Measurements from ENCODE around the gene TAPBP. TPM values are rescaled to one million over a fixed set of nuclear protein-coding genes. Genes with fewer than 3 reads are reported as not detected.

The TAPBP gene
- total RNA-seq, 1 donor from 2014 or later = 415 TPM

DNA sequence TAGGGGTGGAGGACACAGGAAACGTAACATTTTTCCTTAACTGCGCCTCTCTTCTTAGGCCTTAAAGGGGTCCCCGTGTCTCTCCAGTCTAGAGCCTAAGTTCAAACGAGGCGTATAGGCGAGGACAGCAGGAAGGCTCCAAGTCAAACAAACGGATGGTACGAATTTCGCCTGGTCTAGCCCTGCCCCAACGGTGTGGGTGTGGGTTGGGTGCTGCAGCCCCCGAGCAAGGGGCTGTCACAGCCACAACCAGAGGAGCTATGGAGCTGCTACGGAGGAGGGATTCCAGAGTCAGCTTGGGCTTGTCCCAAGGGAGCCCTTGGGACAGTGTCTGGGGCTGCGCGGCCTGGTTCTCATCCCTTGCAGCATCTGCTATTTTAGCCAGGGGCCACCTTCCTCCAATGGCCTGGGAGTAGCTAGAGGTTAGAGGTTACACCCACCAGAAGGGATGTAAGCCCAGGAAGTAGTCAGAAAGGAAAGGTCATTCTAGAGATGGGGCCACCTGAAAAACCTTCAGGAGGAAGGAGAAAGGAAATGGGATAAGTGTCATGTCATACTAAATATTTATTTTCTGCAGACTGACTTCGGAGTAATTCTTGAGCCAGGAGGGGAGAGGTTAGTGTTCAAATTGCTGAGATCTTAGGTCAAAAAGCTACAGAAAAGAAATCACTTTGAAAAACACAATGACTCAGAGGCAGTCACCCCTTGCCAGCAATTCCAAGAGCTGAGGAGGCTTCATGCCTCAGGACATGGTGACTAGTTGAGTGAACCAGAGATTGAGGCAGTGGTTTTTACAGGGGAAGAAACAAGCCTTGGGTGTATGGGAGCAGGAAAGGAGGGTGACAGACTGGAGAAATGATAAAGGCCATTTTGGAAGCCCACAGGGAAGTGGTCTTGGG lies 63.9 kb downstream of the TAPBP start:
- no peak for DNase-seq (ENCODE audit: extremely low read depth, low read depth, low spot score)

Other genes starting within 250 kb of the TAPBP start
- 7.3 and 12.8 TPM in 2 replicates for gene HLA-DPA1, start 240.4 kb downstream of the TAPBP start, total RNA-seq
- gene HLA-DPB1, start 238.1 kb downstream of the TAPBP start, total RNA-seq = 2.4 and 8.0 TPM in 2 replicates
- under 0.01 and 0.53 TPM in 2 replicates for gene COL11A2, start 121.6 kb downstream of the TAPBP start, total RNA-seq
- 24.6 and 25.2 TPM in 2 replicates for gene RXRB, start 113.4 kb downstream of the TAPBP start, total RNA-seq
- 124 and 143 TPM in 2 replicates for gene SLC39A7, start 113.2 kb downstream of the TAPBP start, total RNA-seq
- gene HSD17B8, start 109.4 kb downstream of the TAPBP start, total RNA-seq = 4.0 and 8.0 TPM in 2 replicates
- gene RING1, start 105.6 kb downstream of the TAPBP start, total RNA-seq = 9.6 and 15.2 TPM in 2 replicates
- gene VPS52, start 42.2 kb downstream of the TAPBP start, total RNA-seq = 29.6 and 34.5 TPM in 2 replicates
- 2,187 and 4,134 TPM in 2 replicates for gene RPS18, start 42.0 kb downstream of the TAPBP start, total RNA-seq
- 4.5 and 6.8 TPM in 2 replicates for gene B3GALT4, start 37.0 kb downstream of the TAPBP start, total RNA-seq
- 63.4 and 91.0 TPM in 2 replicates for gene WDR46, start 24.8 kb downstream of the TAPBP start, total RNA-seq
- 34.1 and 40.8 TPM in 2 replicates for gene PFDN6, start 24.5 kb downstream of the TAPBP start, total RNA-seq
- 51.6 and 65.5 TPM in 2 replicates for gene RGL2, start 15.1 kb downstream of the TAPBP start, total RNA-seq
- 11.0 and 12.4 TPM in 2 replicates for gene ZBTB22, start 3.7 kb upstream of the TAPBP start, total RNA-seq
- 47.0 and 58.9 TPM in 2 replicates for gene DAXX, start 8.9 kb upstream of the TAPBP start, total RNA-seq
- 3.9 and 21.9 TPM in 2 replicates for gene KIFC1, start 77.7 kb upstream of the TAPBP start, total RNA-seq
- 21.5 and 34.8 TPM in 2 replicates for gene PHF1, start 96.9 kb upstream of the TAPBP start, total RNA-seq
- gene CUTA, start 104.0 kb upstream of the TAPBP start, total RNA-seq = 140 and 146 TPM in 2 replicates
- gene SYNGAP1, start 106.0 kb upstream of the TAPBP start, total RNA-seq = 3.1 and 6.1 TPM in 2 replicates
- gene ZBTB9, start 140.5 kb upstream of the TAPBP start, total RNA-seq = 3.7 and 7.2 TPM in 2 replicates

Measured in glomerular endothelial cell (primary cell).